RWPE2 (cell line): ENCODE results near the gene GADD45B.
"Not testable (repeated sequence)": the region's sequence is repeated elsewhere in the genome, so short reads cannot be mapped to it uniquely, and the experiment has no call there.

Experiments
- ATAC-seq: fragments of 200-7000 bp; cut with Tn5 transposase; 3 replicates; pipeline ENCODE4 v1.9.1; 2021; ENCODE audit warnings: low read depth
- DNase-seq: peaks from one replicate; pipeline ENCODE4 v3.0.0-alpha.2; 2020; ENCODE audit warnings: low spot score
- H3K27ac ChIP-seq: fragments of 450-650 bp; 2 replicates; pipeline ENCODE4 v1.5.1; 2017; ENCODE audit warnings: mild to moderate bottlenecking; ENCODE audit not compliant: poor library complexity, severe bottlenecking
- H3K27me3 ChIP-seq: fragments of 250-450 bp; sonication (Bioruptor Pico); 2 replicates; pipeline ENCODE4 v1.5.1; 2021; ENCODE audit warnings: mild to moderate bottlenecking, moderate library complexity; ENCODE audit not compliant: insufficient read depth, poor library complexity, severe bottlenecking
- H3K36me3 ChIP-seq: fragments of 250-450 bp; sonication (Bioruptor Pico); 2 replicates; pipeline ENCODE4 v1.5.1; 2020; ENCODE audit warnings: low read depth, mild to moderate bottlenecking, moderate library complexity
- H3K4me1 ChIP-seq: fragments of 250-450 bp; sonication (Bioruptor Pico); 2 replicates; pipeline ENCODE4 v1.5.1; 2021; ENCODE audit warnings: mild to moderate bottlenecking, moderate library complexity; ENCODE audit not compliant: insufficient read depth, poor library complexity, severe bottlenecking
- H3K4me3 ChIP-seq: fragments of 250-450 bp; sonication (Bioruptor Pico); 2 replicates; pipeline ENCODE4 v1.5.1; 2021; ENCODE audit warnings: mild to moderate bottlenecking, moderate library complexity; ENCODE audit not compliant: severe bottlenecking
- H3K9me3 ChIP-seq: fragments of 250-450 bp; sonication (Bioruptor Pico); 2 replicates; pipeline ENCODE4 v1.5.1; 2021; ENCODE audit warnings: mild to moderate bottlenecking, moderate library complexity; ENCODE audit not compliant: severe bottlenecking
- TF ChIP-seq, protein P1 (sequence below): fragments of 450-650 bp; IDR thresholded peaks from one replicate; pipeline ENCODE4 v1.5.1; 2017; ENCODE audit warnings: mild to moderate bottlenecking, moderate library complexity; ENCODE audit not compliant: poor library complexity, severe bottlenecking

The GADD45B gene

GRCh38 chr19:2462635-2463421, 13.1 kb upstream of the GADD45B start:
- TF ChIP-seq, protein P1, sequence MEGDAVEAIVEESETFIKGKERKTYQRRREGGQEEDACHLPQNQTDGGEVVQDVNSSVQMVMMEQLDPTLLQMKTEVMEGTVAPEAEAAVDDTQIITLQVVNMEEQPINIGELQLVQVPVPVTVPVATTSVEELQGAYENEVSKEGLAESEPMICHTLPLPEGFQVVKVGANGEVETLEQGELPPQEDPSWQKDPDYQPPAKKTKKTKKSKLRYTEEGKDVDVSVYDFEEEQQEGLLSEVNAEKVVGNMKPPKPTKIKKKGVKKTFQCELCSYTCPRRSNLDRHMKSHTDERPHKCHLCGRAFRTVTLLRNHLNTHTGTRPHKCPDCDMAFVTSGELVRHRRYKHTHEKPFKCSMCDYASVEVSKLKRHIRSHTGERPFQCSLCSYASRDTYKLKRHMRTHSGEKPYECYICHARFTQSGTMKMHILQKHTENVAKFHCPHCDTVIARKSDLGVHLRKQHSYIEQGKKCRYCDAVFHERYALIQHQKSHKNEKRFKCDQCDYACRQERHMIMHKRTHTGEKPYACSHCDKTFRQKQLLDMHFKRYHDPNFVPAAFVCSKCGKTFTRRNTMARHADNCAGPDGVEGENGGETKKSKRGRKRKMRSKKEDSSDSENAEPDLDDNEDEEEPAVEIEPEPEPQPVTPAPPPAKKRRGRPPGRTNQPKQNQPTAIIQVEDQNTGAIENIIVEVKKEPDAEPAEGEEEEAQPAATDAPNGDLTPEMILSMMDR, result no peak
- Histone ChIP-seq H3K4me3 (peak overlapping the region; percentile 39), H3K4me1 (no peaks in the 10 kb centered on the region), H3K27ac (peak overlapping the region; percentile 46), H3K9me3 (no peaks in the 10 kb centered on the region), H3K36me3 (no peaks in the 10 kb centered on the region), H3K27me3 (no peaks in the 10 kb centered on the region)
- DNase-seq (no peak), ATAC-seq (0 out of 3 replicates have a peak, but pooled peaks have one; percentile 19)

- H3K36me3 ChIP-seq, ATAC-seq, H3K4me3 ChIP-seq, H3K4me1 ChIP-seq, DNase-seq, H3K9me3 ChIP-seq, H3K27me3 ChIP-seq: not testable (repeated sequence)
- H3K27ac ChIP-seq, result peak overlapping the region; percentile 46
Observed at GRCh38 chr19:2463694-2464093, 12.2 kb upstream of the GADD45B start.

GRCh38 chr19:2464389-2464788, 11.5 kb upstream of the GADD45B start:
- ATAC-seq (no peak), DNase-seq (no peak)
- Histone ChIP-seq H3K9me3 (no peaks in the 10 kb centered on the region), H3K27ac (no peak overlapping the region), H3K27me3 (no peaks in the 10 kb centered on the region), H3K36me3 (no peaks in the 10 kb centered on the region), H3K4me3 (no peak overlapping the region), H3K4me1 (peaks cover 5% of the 10 kb centered on the region)
- TF ChIP-seq, protein P1, result no peak

- no peak overlapping the region for H3K4me3 ChIP-seq
- peaks cover 5% of the 10 kb centered on the region for H3K4me1 ChIP-seq
- TF ChIP-seq, protein P1, result no peak
- H3K27ac ChIP-seq, result peak overlapping the region; percentile 43
- H3K27me3 ChIP-seq, result no peaks in the 10 kb centered on the region
- no peak for DNase-seq
- no peaks in the 10 kb centered on the region for H3K9me3 ChIP-seq
- no peak for ATAC-seq
- no peaks in the 10 kb centered on the region for H3K36me3 ChIP-seq
Observed at GRCh38 chr19:2468596-2468995, 7.3 kb upstream of the GADD45B start.

DNA sequence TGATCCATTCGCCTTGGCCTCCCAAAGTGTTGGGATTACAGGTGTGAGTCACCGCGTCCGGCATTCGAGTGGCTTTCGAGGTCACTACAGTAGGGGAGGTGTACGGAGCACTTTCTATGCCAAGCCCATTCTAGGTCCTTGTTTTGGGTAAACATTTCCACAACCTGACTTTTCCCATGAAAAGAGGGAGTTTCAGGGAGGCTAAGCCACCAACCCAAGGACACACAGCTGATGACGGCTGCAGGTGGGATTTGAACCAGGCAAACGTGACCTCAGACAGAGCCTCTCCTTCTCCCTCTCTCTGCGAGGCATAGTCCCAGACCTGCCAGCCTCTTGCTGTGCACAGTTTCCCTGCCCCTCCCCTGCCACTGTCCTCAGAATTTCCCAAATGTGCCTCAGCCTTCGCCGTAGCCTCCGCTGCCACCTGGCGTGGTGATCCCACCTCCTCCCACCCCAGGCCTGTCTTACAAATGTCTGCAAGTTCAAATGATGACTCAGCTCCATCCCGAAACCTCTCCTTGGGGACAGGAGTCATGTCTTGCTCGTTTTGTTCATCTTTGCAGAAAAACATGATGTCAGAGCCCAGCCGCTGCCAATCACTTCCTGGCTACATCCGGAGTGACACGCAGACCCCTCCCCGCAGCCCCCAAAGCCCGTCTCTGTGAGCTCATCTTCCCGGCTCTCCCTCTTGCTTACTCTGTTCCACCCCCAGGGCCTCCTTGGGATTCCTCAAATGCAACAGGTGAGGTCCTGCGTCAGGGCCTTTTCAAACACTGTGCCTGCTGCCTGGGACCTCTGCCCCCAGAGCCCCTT, 6.6 kb upstream of the GADD45B start:
- H3K4me3 ChIP-seq, result no peak overlapping the region
- ATAC-seq (peak; percentile 77), DNase-seq (no peak)
- peaks cover 5% of the 10 kb centered on the region for H3K4me1 ChIP-seq
- TF ChIP-seq, protein P1, result no peak
- H3K36me3 ChIP-seq, result no peaks in the 10 kb centered on the region
- no peaks in the 10 kb centered on the region for H3K9me3 ChIP-seq
- H3K27ac ChIP-seq, result peak overlapping the region; percentile 43
- no peaks in the 10 kb centered on the region for H3K27me3 ChIP-seq

DNA sequence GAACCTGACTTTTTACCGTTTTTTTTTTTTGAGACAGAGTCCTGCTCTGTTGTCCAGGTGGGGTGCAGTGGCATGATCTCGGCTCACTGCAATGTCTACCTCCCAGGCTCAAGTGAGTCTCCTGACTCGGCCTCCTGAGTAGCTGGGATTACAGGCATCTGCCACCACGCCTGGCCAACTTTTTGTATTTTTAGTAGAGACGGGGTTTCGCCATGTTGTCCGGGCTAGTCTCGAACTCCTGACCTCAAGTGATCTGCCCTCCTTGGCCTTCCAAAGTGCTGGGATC, 6.1 kb upstream of the GADD45B start:
- H3K9me3 ChIP-seq, H3K36me3 ChIP-seq, DNase-seq, H3K27me3 ChIP-seq, ATAC-seq, H3K4me3 ChIP-seq, H3K4me1 ChIP-seq: not testable (repeated sequence)
- peak overlapping the region; percentile 43 for H3K27ac ChIP-seq
